Psoas muscle (tissue), 8 donors: ENCODE measurements around the gene ENO2. TPM values are rescaled to one million over a fixed set of nuclear protein-coding genes. Genes with fewer than 3 reads are reported as not detected.
"Not testable (repeated sequence)": the region's sequence is repeated elsewhere in the genome, so short reads cannot be mapped to it uniquely, and the experiment has no call there.

ENCODE experiments used
- ATAC-seq, 4 donors: fragments of 200-7000 bp; cut with Tn5 transposase; one replicate each; pipeline ENCODE4 v1.9.1; 2020; ENCODE audit warnings: moderate library complexity in 3 of 4, mild to moderate bottlenecking in 2 of 4
- DNase-seq, 2 donors: peaks; one replicate each; pipeline ENCODE4 v3.0.0-alpha.2; 2020
- H3K27ac ChIP-seq: fragments of 200-600 bp; one replicate; pipeline ENCODE4 v1.8.0; 2022
- H3K27me3 ChIP-seq, 3 donors: fragments of 200-600 bp in 1 of 3; one replicate each; pipeline versions ENCODE4 v1.6.1 to v1.8.0; 2013 to 2022; ENCODE audit warnings: low read length in 2 of 3, mild to moderate bottlenecking in 2 of 3, moderate library complexity in 1 of 3; ENCODE audit not compliant: insufficient read depth in 3 of 3
- H3K36me3 ChIP-seq, 2 donors: fragments of 200-600 bp in 1 of 2; one replicate each; pipeline versions ENCODE4 v1.6.1 to v1.8.0; 2013 to 2022; ENCODE audit warnings: low read depth in 1 of 2, mild to moderate bottlenecking in 1 of 2, moderate library complexity in 1 of 2; ENCODE audit not compliant: insufficient read depth in 1 of 2
- H3K4me1 ChIP-seq: fragments of 200-600 bp; one replicate; pipeline ENCODE4 v1.8.0; 2022
- H3K4me3 ChIP-seq: fragments of 200-600 bp; one replicate; pipeline ENCODE4 v1.8.0; 2022; ENCODE audit warnings: mild to moderate bottlenecking
- H3K9me3 ChIP-seq: fragments of 200-600 bp; one replicate; pipeline ENCODE4 v1.8.0; 2022
- WGBS, 3 donors: extraction: QIAGEN DNeasy Blood & Tissue Kit; methylation state at CpG; one replicate each; pipeline versions ENCODE4 v1.1.6 to v1.1.7; 2013; 5-methylcytosine and 5-hydroxymethylcytosine counted together
- intact Hi-C, 2 donors: fragments of 100-400 bp; cut with DNase I; formaldehyde crosslinking; loops; one replicate each; pipeline versions ENCODE4 v1.11.0 to v1.14.2; 2022
- long read RNA-seq, 2 donors: library from polyadenylated mRNA; unstranded; transcript quantifications; one replicate each; pipeline ENCODE4 v2.0.0, GENCODE V29; 2021
- polyA plus RNA-seq, 3 donors: library from polyadenylated mRNA; stranded (reverse); fragments of 200-250 nt; gene quantifications; one replicate each; pipeline ENCODE4 v1.2.3, GENCODE V29; 2013
- total RNA-seq, 4 donors: library from RNA; stranded (reverse); fragmentation: NEBNext Ultra II Directional in 2 of 4; extraction: Animal tissue kit (Norgen Biotek cat#: 25700) in 2 of 4; gene quantifications; one replicate each; pipeline versions ENCODE4 v1.2.1 to v1.2.4, GENCODE V29; 2021 to 2023
- TF ChIP-seq, protein P1 (sequence below): fragments of 200-600 bp; IDR thresholded peaks from one replicate; pipeline ENCODE4 v1.8.0; 2022; ENCODE audit warnings: antibody characterized with exemption
- donor health status: healthy with polysubstance abuse.
- donor health status: DM: no; HTN: no; CAD: no; lungs with moderate emphysema.
- donor health status: Bipolar disorder and iron deficiency.
- donor health status: healthy.
- donor health status: DM: yes; HTN: yes; CAD: no.
- donor health status: DM: no; HTN: no; CAD: no.
- donor health status: DM: no; HTN: no; CAD: no.
- donor health status: DM: yes; HTN: yes; CAD: no.

ENO2 gene
- total RNA-seq (1 to 10 TPM; 2.0 to 4.6 (median 2.3) TPM), polyA plus RNA-seq (1 to 10 TPM; 1.4 to 2.0 (median 1.8) TPM)
- long read RNA-seq, donor 1, partial matches to known transcripts: 1 of 2 reads
- long read RNA-seq, donor 1, other reads (novel, unspliced or antisense): 1 of 2 reads
- long read RNA-seq, donor 2, partial matches to known transcripts: 1 of 3 reads
- long read RNA-seq, donor 2, other reads (novel, unspliced or antisense): 1 of 3 reads

- H3K27ac ChIP-seq: peak within 1 kb of the TSS; percentile 50
- intact Hi-C loops: no loop called here
- WGBS, 3 donors: 0 to 1% (median 1%) methylated on average over 33 to 68 of the region's 68 CpGs
- ATAC-seq: peak; percentile 85 to 93 (median 90)
- H3K4me3 ChIP-seq: peak within 1 kb of the TSS; percentile 68
- TF ChIP-seq, protein P1, sequence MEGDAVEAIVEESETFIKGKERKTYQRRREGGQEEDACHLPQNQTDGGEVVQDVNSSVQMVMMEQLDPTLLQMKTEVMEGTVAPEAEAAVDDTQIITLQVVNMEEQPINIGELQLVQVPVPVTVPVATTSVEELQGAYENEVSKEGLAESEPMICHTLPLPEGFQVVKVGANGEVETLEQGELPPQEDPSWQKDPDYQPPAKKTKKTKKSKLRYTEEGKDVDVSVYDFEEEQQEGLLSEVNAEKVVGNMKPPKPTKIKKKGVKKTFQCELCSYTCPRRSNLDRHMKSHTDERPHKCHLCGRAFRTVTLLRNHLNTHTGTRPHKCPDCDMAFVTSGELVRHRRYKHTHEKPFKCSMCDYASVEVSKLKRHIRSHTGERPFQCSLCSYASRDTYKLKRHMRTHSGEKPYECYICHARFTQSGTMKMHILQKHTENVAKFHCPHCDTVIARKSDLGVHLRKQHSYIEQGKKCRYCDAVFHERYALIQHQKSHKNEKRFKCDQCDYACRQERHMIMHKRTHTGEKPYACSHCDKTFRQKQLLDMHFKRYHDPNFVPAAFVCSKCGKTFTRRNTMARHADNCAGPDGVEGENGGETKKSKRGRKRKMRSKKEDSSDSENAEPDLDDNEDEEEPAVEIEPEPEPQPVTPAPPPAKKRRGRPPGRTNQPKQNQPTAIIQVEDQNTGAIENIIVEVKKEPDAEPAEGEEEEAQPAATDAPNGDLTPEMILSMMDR: no peak
- H3K9me3 ChIP-seq: no peaks in the 10 kb centered on the region
- DNase-seq: peak; percentile 83 to 86
- H3K27me3 ChIP-seq: peaks cover 0 to 20% (median 17%) of the 10 kb centered on the region in 3 donors
- H3K36me3 ChIP-seq: no peaks in the 10 kb centered on the region
- H3K4me1 ChIP-seq: no peaks in the 10 kb centered on the region
These were observed at the start of gene ENO2 for GRCh38 chr12:6914246-6914946. Gene ENO2 (plus strand): TSS chr12:6914580. CDS start chr12:6915833, 1,253 bp downstream.

- 90 to 93% (median 91%) methylated on average over 5 of the region's 5 CpGs for WGBS, 3 donors
These were observed 49.1 kb upstream of the ENO2 start for GRCh38 chr12:6865307-6865706.

GRCh38 chr12:6866163-6866919 lies 48.0 kb upstream of the ENO2 start:
- peak overlapping the region; percentile 97 for H3K27ac ChIP-seq
- peaks cover 26% of the 10 kb centered on the region for H3K4me1 ChIP-seq
- TF ChIP-seq, protein P1: no peak
- H3K36me3 ChIP-seq: peaks cover 7 to 77% of the 10 kb centered on the region in 2 donors
- WGBS, 3 donors: 71 to 73% (median 72%) methylated on average over 18 to 19 of the region's 19 CpGs
- ATAC-seq (no peak), DNase-seq (no peak)
- H3K27me3 ChIP-seq: no peaks in the 10 kb centered on the region
- H3K9me3 ChIP-seq: no peaks in the 10 kb centered on the region
- intact Hi-C loops: loop anchor here in 1 of 2 donors (5.0 to 10.0 kb wide), 2 partner anchors 71 to 248 kb away; no protein-coding TSS in a partner anchor
- H3K4me3 ChIP-seq: peak overlapping the region; percentile 94

More at GRCh38 chr12:6865307-6865706, 49.1 kb upstream of the ENO2 start:
- H3K27ac ChIP-seq, H3K27me3 ChIP-seq, ATAC-seq, H3K9me3 ChIP-seq, H3K4me3 ChIP-seq, DNase-seq: not testable (repeated sequence)
- Histone ChIP-seq H3K36me3 (peaks cover 7 to 77% of the 10 kb centered on the region in 2 donors), H3K4me1 (peaks cover 21% of the 10 kb centered on the region)
- intact Hi-C loops: loop anchor here in 1 of 2 donors (5.0 to 10.0 kb wide), 2 partner anchors 72 to 249 kb away; no protein-coding TSS in a partner anchor

GRCh38 chr12:6866920-6867412 lies 47.4 kb upstream of the ENO2 start:
- intact Hi-C loops: loop anchor here in 1 of 2 donors (5.0 to 10.0 kb wide), 2 partner anchors 70 to 248 kb away; no protein-coding TSS in a partner anchor

More at GRCh38 chr12:6866920-6867412, 47.4 kb upstream of the ENO2 start:
- ATAC-seq: peak; percentile 4 to 35 (median 12)
- Histone ChIP-seq H3K4me3 (peak overlapping the region; percentile 94), H3K9me3 (no peaks in the 10 kb centered on the region), H3K27me3 (no peaks in the 10 kb centered on the region), H3K36me3 (peaks cover 7 to 74% of the 10 kb centered on the region in 2 donors), H3K4me1 (peaks cover 32% of the 10 kb centered on the region), H3K27ac (peak overlapping the region; percentile 97)
- 1 to 3% (median 2%) methylated on average over 27 to 33 of the region's 33 CpGs for WGBS, 3 donors
- TF ChIP-seq, protein P1: no peak
- DNase-seq: no peak
